WTC11 (cell line): ENCODE data around the gene LARP4. TPM values are rescaled to one million over a fixed set of nuclear protein-coding genes. Genes with fewer than 3 reads are reported as not detected.
A peak's percentile ranks its signal among the peaks of the same experiment; 100 is the strongest.

ENCODE experiments used
- CREM ChIP-seq: sonication (generic); formaldehyde crosslinking; IDR thresholded peaks from 2 replicates; pipeline ENCODE4 v1.8.1; 2022; ENCODE audit warnings: mild to moderate bottlenecking, missing genetic modification reagents, moderate library complexity
- E2F1 ChIP-seq: sonication (generic); formaldehyde crosslinking; IDR thresholded peaks from 2 replicates; pipeline ENCODE4 v1.8.0; 2022; ENCODE audit warnings: mild to moderate bottlenecking, missing genetic modification reagents
- E2F5 ChIP-seq: sonication (generic); formaldehyde crosslinking; IDR thresholded peaks from 2 replicates; pipeline ENCODE4 v1.8.1; 2022; ENCODE audit warnings: mild to moderate bottlenecking, moderate library complexity, missing genetic modification reagents
- ETV6 ChIP-seq: sonication (generic); formaldehyde crosslinking; IDR thresholded peaks from 2 replicates; pipeline ENCODE4 v1.8.1; 2022; ENCODE audit warnings: mild to moderate bottlenecking, missing genetic modification reagents
- FOXP1 ChIP-seq: sonication (generic); formaldehyde crosslinking; IDR thresholded peaks from 2 replicates; pipeline ENCODE4 v1.8.0; 2022; ENCODE audit warnings: missing genetic modification reagents, mild to moderate bottlenecking, moderate library complexity, borderline replicate concordance
- IRF2 ChIP-seq: sonication (generic); formaldehyde crosslinking; IDR thresholded peaks from 2 replicates; pipeline ENCODE4 v1.8.0; 2022; ENCODE audit warnings: low read depth, missing genetic modification reagents, borderline replicate concordance
- MAX ChIP-seq: sonication (generic); formaldehyde crosslinking; IDR thresholded peaks from 2 replicates; pipeline ENCODE4 v1.8.0; 2022; ENCODE audit warnings: mild to moderate bottlenecking, missing genetic modification reagents
- NFE2L1 ChIP-seq: sonication (generic); formaldehyde crosslinking; IDR thresholded peaks from 2 replicates; pipeline ENCODE4 v1.8.1; 2023; ENCODE audit warnings: missing genetic modification reagents
- PREB ChIP-seq: sonication (generic); formaldehyde crosslinking; IDR thresholded peaks from 2 replicates; pipeline ENCODE4 v1.8.1; 2022; ENCODE audit warnings: mild to moderate bottlenecking, missing genetic modification reagents, moderate library complexity, borderline replicate concordance
- PRRX2 ChIP-seq: fragments of 250-450 bp; sonication (Bioruptor Pico); IDR thresholded peaks from 2 replicates; pipeline ENCODE4 v1.8.0; 2021; ENCODE audit warnings: mild to moderate bottlenecking
- SMAD3 ChIP-seq: sonication (generic); formaldehyde crosslinking; IDR thresholded peaks from 2 replicates; pipeline ENCODE4 v1.8.0; 2022; ENCODE audit warnings: missing genetic modification reagents, mild to moderate bottlenecking, borderline replicate concordance
- TCF7 ChIP-seq: sonication (generic); formaldehyde crosslinking; IDR thresholded peaks from 2 replicates; pipeline ENCODE4 v1.8.0; 2022; ENCODE audit warnings: mild to moderate bottlenecking, low read depth, missing genetic modification reagents, moderate library complexity
- TEAD1 ChIP-seq: sonication (generic); formaldehyde crosslinking; IDR thresholded peaks from 2 replicates; pipeline ENCODE4 v1.8.0; 2022; ENCODE audit warnings: mild to moderate bottlenecking, missing genetic modification reagents
- TP53 ChIP-seq: sonication (generic); formaldehyde crosslinking; IDR thresholded peaks from 2 replicates; pipeline ENCODE4 v1.8.1; 2023; ENCODE audit warnings: mild to moderate bottlenecking, missing genetic modification reagents
- USF1 ChIP-seq: sonication (generic); formaldehyde crosslinking; IDR thresholded peaks from 2 replicates; pipeline ENCODE4 v1.8.0; 2022; ENCODE audit warnings: mild to moderate bottlenecking, missing genetic modification reagents
- ZMAT4 ChIP-seq: fragments of 250-450 bp; sonication (Bioruptor Pico); IDR thresholded peaks from 2 replicates; pipeline ENCODE4 v1.9.0; 2021; ENCODE audit warnings: mild to moderate bottlenecking
- ZNF138 ChIP-seq: sonication (generic); formaldehyde crosslinking; conservative IDR thresholded peaks from 2 replicates; pipeline ENCODE4 v1.8.1; 2022; ENCODE audit warnings: mild to moderate bottlenecking, moderate library complexity, missing genetic modification reagents
- ZNF423 ChIP-seq: fragments of 250-450 bp; sonication (Bioruptor Pico); IDR thresholded peaks from 2 replicates; pipeline ENCODE4 v2.1.2; 2022; ENCODE audit warnings: mild to moderate bottlenecking, moderate library complexity
- ZSCAN18 ChIP-seq: fragments of 250-450 bp; sonication (Bioruptor Pico); IDR thresholded peaks from 2 replicates; pipeline ENCODE4 v2.1.2; 2022; ENCODE audit warnings: mild to moderate bottlenecking, moderate library complexity
- total RNA-seq: library from RNA; stranded (reverse); gene quantifications from 3 replicates; pipeline ENCODE4 v1.2.3, GENCODE V29; 2021
- TF ChIP-seq, protein P1 (sequence below): sonication (generic); formaldehyde crosslinking; IDR thresholded peaks from 2 replicates; pipeline ENCODE4 v1.8.1; 2023; ENCODE audit warnings: mild to moderate bottlenecking, missing genetic modification reagents, moderate library complexity
- TF ChIP-seq, protein P2 (sequence below): sonication (generic); formaldehyde crosslinking; IDR thresholded peaks from 2 replicates; pipeline ENCODE4 v1.8.0; 2022; ENCODE audit warnings: missing genetic modification reagents
- TF ChIP-seq, protein P3 (sequence below): sonication (generic); formaldehyde crosslinking; IDR thresholded peaks from 2 replicates; pipeline ENCODE4 v1.8.0; 2023; ENCODE audit warnings: missing genetic modification reagents
- TF ChIP-seq, protein P4 (sequence below): sonication (generic); formaldehyde crosslinking; IDR thresholded peaks from 2 replicates; pipeline ENCODE4 v1.8.1; 2023; ENCODE audit warnings: mild to moderate bottlenecking, missing genetic modification reagents

Gene LARP4
- total RNA-seq, 1 experiment from 2014 or later = 73.9 TPM

DNA sequence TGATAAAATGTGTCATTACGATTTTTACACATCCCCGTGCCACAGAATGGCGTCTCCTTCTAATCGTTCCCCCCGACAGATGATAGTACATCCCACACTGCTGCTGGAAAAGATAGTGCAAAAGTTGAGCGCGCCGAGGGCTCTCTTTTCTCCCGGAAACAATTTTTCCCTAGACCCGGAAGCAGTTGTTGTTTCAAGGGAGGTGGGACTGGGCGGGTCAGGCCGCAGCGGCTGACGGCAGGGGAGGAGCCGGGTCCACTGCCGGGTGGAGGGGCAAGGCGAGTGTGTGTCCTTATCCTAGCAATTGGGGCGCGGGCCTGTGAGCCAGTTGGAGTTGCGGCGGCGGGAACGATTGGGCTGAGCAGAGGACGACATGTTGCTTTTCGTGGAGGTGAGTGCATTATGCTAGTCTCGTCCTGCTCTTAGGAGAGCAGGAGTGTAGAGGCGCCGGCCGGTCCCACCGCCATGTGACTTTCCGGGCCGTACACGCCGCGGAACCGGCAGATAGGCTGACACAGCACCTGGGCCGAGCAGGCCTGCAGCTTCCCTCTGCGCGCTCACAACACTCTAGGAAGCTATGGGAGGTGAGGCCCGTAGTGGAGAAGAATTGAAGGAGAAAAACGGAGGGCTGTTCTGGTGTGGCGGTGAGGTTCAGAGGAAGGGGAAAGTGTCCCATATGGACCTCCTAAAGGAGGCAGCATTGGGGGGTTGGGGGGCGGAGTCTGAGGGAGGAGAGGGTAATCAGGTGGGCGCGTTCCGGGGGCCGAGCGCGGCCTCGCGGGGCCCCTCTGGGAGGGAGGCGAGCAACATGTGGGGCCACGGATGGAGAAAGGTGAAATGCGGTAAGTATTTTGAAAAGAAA is at the start of gene LARP4 (continued):
- TF ChIP-seq ZNF423 (CRISPR knock-in tag) (no peak), ZSCAN18 (CRISPR knock-in tag) (no peak), PRRX2 (CRISPR knock-in tag) (no peak), FOXP1 (CRISPR knock-in tag) (peak; percentile 85; the same call in 1 of the 2 replicates), E2F5 (CRISPR knock-in tag) (peak; percentile 83), ZMAT4 (CRISPR knock-in tag) (no peak; the same call in 1 of the 2 replicates), TEAD1 (CRISPR knock-in tag) (peak; percentile 55; the same call in 1 of the 2 replicates), ETV6 (CRISPR knock-in tag) (peak; percentile 92), SMAD3 (CRISPR knock-in tag) (peak; percentile 7; the same call in 1 of the 2 replicates), TCF7 (CRISPR knock-in tag) (no peak), CREM (CRISPR knock-in tag) (peak; percentile 68; the same call in 1 of the 2 replicates), PREB (no peak), MAX (CRISPR knock-in tag) (peak; percentile 92), USF1 (CRISPR knock-in tag) (peak; percentile 58; the same call in 1 of the 2 replicates), ZNF138 (CRISPR knock-in tag) (no peak), NFE2L1 (peak; percentile 5; the same call in 1 of the 2 replicates), IRF2 (CRISPR knock-in tag) (no peak), TP53 (CRISPR knock-in tag) (no peak), E2F1 (no peak)
- TF ChIP-seq, protein P1, sequence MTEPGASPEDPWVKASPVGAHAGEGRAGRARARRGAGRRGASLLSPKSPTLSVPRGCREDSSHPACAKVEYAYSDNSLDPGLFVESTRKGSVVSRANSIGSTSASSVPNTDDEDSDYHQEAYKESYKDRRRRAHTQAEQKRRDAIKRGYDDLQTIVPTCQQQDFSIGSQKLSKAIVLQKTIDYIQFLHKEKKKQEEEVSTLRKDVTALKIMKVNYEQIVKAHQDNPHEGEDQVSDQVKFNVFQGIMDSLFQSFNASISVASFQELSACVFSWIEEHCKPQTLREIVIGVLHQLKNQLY (CRISPR knock-in tag) = no peak
- TF ChIP-seq, protein P2, sequence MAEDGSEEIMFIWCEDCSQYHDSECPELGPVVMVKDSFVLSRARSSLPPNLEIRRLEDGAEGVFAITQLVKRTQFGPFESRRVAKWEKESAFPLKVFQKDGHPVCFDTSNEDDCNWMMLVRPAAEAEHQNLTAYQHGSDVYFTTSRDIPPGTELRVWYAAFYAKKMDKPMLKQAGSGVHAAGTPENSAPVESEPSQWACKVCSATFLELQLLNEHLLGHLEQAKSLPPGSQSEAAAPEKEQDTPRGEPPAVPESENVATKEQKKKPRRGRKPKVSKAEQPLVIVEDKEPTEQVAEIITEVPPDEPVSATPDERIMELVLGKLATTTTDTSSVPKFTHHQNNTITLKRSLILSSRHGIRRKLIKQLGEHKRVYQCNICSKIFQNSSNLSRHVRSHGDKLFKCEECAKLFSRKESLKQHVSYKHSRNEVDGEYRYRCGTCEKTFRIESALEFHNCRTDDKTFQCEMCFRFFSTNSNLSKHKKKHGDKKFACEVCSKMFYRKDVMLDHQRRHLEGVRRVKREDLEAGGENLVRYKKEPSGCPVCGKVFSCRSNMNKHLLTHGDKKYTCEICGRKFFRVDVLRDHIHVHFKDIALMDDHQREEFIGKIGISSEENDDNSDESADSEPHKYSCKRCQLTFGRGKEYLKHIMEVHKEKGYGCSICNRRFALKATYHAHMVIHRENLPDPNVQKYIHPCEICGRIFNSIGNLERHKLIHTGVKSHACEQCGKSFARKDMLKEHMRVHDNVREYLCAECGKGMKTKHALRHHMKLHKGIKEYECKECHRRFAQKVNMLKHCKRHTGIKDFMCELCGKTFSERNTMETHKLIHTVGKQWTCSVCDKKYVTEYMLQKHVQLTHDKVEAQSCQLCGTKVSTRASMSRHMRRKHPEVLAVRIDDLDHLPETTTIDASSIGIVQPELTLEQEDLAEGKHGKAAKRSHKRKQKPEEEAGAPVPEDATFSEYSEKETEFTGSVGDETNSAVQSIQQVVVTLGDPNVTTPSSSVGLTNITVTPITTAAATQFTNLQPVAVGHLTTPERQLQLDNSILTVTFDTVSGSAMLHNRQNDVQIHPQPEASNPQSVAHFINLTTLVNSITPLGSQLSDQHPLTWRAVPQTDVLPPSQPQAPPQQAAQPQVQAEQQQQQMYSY (CRISPR knock-in tag) = 0 out of 2 replicates have a peak, but pooled peaks have one; percentile 11
- TF ChIP-seq, protein P3, sequence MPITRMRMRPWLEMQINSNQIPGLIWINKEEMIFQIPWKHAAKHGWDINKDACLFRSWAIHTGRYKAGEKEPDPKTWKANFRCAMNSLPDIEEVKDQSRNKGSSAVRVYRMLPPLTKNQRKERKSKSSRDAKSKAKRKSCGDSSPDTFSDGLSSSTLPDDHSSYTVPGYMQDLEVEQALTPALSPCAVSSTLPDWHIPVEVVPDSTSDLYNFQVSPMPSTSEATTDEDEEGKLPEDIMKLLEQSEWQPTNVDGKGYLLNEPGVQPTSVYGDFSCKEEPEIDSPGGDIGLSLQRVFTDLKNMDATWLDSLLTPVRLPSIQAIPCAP (CRISPR knock-in tag) = peak; percentile 65; the same call in 1 of the 2 replicates
- TF ChIP-seq, protein P4, sequence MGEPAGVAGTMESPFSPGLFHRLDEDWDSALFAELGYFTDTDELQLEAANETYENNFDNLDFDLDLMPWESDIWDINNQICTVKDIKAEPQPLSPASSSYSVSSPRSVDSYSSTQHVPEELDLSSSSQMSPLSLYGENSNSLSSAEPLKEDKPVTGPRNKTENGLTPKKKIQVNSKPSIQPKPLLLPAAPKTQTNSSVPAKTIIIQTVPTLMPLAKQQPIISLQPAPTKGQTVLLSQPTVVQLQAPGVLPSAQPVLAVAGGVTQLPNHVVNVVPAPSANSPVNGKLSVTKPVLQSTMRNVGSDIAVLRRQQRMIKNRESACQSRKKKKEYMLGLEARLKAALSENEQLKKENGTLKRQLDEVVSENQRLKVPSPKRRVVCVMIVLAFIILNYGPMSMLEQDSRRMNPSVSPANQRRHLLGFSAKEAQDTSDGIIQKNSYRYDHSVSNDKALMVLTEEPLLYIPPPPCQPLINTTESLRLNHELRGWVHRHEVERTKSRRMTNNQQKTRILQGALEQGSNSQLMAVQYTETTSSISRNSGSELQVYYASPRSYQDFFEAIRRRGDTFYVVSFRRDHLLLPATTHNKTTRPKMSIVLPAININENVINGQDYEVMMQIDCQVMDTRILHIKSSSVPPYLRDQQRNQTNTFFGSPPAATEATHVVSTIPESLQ (CRISPR knock-in tag) = no peak
